Kidney (tissue), 14 donors: Measurements from ENCODE around the gene ETV6. TPM values are rescaled to one million over a fixed set of nuclear protein-coding genes. Genes with fewer than 3 reads are reported as not detected.

Experiments used
- DNase-seq, 5 donors: peaks; one replicate each; pipeline ENCODE4 v3.0.0-alpha.2; 2013 to 2020
- FAIRE-seq: peaks from 2 replicates; lab custom pipeline; 2012; peaks lifted over from hg19 to GRCh38; lab: Jason Lieb, UNC
- H3K27ac ChIP-seq, 2 donors: one replicate each; pipeline ENCODE4 v1.7.0; 2013; ENCODE audit warnings: low read depth in 2 of 2, low read length in 2 of 2, inconsistent platforms in 1 of 2
- H3K27me3 ChIP-seq: one replicate; pipeline ENCODE4 v1.7.1; 2013; ENCODE audit warnings: low read length, inconsistent platforms; ENCODE audit not compliant: control insufficient read depth, insufficient read depth
- H3K36me3 ChIP-seq, 3 donors: one replicate each; pipeline versions ENCODE4 v1.7.0 to v1.7.1; 2013; ENCODE audit warnings: low read length in 3 of 3, control low read depth in 1 of 3, inconsistent platforms in 1 of 3; ENCODE audit not compliant: insufficient read depth in 3 of 3, control insufficient read depth in 2 of 3
- H3K4me1 ChIP-seq, 3 donors: one replicate each; pipeline versions ENCODE4 v1.7.0 to v1.7.1; 2013; ENCODE audit warnings: low read length in 3 of 3, inconsistent platforms in 1 of 3, low read depth in 1 of 3; ENCODE audit not compliant: control insufficient read depth in 2 of 3, insufficient read depth in 2 of 3
- H3K4me3 ChIP-seq, 3 donors: one replicate each; pipeline versions ENCODE4 v1.7.0 to v1.8.1; 2013; ENCODE audit warnings: low read length in 3 of 3, control low read depth in 1 of 3, inconsistent platforms in 1 of 3
- H3K9ac ChIP-seq, 3 donors: one replicate each; pipeline versions ENCODE4 v1.7.0 to v1.7.1; 2013; ENCODE audit warnings: low read length in 3 of 3, control low read depth in 1 of 3, inconsistent platforms in 1 of 3
- H3K9me3 ChIP-seq, 3 donors: one replicate each; pipeline versions ENCODE4 v1.7.0 to v1.7.1; 2013; ENCODE audit warnings: low read length in 3 of 3, control low read depth in 1 of 3, inconsistent platforms in 1 of 3; ENCODE audit not compliant: control insufficient read depth in 2 of 3, insufficient read depth in 1 of 3
- CTCF ChIP-seq: IDR thresholded peaks from 3 replicates; pipeline ENCODE4 v1.5.1; 2012; ENCODE audit warnings: mild to moderate bottlenecking, moderate library complexity, borderline replicate concordance; ENCODE audit not compliant: insufficient read depth; ENCODE audit errors: extremely low read depth
- intact Hi-C: fragments of 100-400 bp; cut with DNase I; formaldehyde crosslinking; loops from one replicate; pipeline ENCODE4 v1.11.1; 2022
- polyA plus RNA-seq: library from polyadenylated mRNA; stranded (reverse); fragments of 350-450 nt; fragmentation: Illumina TruSeq; extraction: RNeasy Lipid Tissue Mini Kit (QIAGEN cat#74804); gene quantifications from one replicate; pipeline ENCODE4 v1.2.3, GENCODE V29; 2014; ENCODE audit warnings: low read depth, low replicate concordance; ENCODE audit not compliant: insufficient read depth
- total RNA-seq: library from RNA; stranded (reverse); fragmentation: NEBNext Ultra II Directional; extraction: Animal tissue kit (Norgen Biotek cat#: 25700); gene quantifications from one replicate; pipeline ENCODE4 v1.2.1, GENCODE V29; 2021
- donor health status: control.
- donor health status: control.
- donor health status: control.
- donor health status: control.
- donor health status: control.
- donor health status: DM: yes; HTN: yes; CAD: no.
- donor health status: Normal renal cell carcinoma (clear cell type).

Gene ETV6
- total and polyA plus RNA-seq, 2 donors from 2014 or later, result 5.2 to 59.8 TPM

GRCh38 chr12:11782914-11783420, 133.5 kb downstream of the ETV6 start:
- intact Hi-C loops, result no loop called here
- H3K27ac ChIP-seq, result no peak overlapping the region
- H3K4me1 ChIP-seq, result peaks cover 0 to 6% (median 0%) of the 10 kb centered on the region in 3 donors
- H3K9ac ChIP-seq, result no peak overlapping the region
- FAIRE-seq (no peak), DNase-seq (no peak)
- no peak overlapping the region for H3K4me3 ChIP-seq
- H3K27me3 ChIP-seq, result no peaks in the 10 kb centered on the region
- no peak for TF ChIP-seq CTCF
- no peaks in the 10 kb centered on the region for H3K36me3 ChIP-seq
- no peaks in the 10 kb centered on the region for H3K9me3 ChIP-seq

- intact Hi-C loops, result no loop called here
- TF ChIP-seq CTCF, result no peak
- H3K36me3 ChIP-seq, result no peaks in the 10 kb centered on the region
- no peak overlapping the region for H3K9ac ChIP-seq
- H3K9me3 ChIP-seq, result no peaks in the 10 kb centered on the region
- H3K4me1 ChIP-seq, result peaks cover 0 to 3% (median 0%) of the 10 kb centered on the region in 3 donors
- H3K27ac ChIP-seq, result no peak overlapping the region
- DNase-seq, result no peak
- no peaks in the 10 kb centered on the region for H3K27me3 ChIP-seq
- no peak overlapping the region for H3K4me3 ChIP-seq
- no peak for FAIRE-seq
These were observed 136.2 kb downstream of the ETV6 start for GRCh38 chr12:11785712-11786111.

- intact Hi-C loops, result no loop called here
- Histone ChIP-seq H3K36me3 (no peaks in the 10 kb centered on the region), H3K4me1 (peaks cover 0 to 5% (median 0%) of the 10 kb centered on the region in 3 donors), H3K27me3 (no peaks in the 10 kb centered on the region), H3K9me3 (no peaks in the 10 kb centered on the region), H3K9ac (no peak overlapping the region), H3K27ac (no peak overlapping the region), H3K4me3 (no peak overlapping the region)
- TF ChIP-seq CTCF, result no peak
- DNase-seq, result no peak
- FAIRE-seq, result no peak
These were observed 137.3 kb downstream of the ETV6 start for GRCh38 chr12:11786638-11787365.
